ENCODE measurements around the gene ROBO2.
A peak's percentile ranks its signal among the peaks of the same experiment; 100 is the strongest.

ROBO2 gene

GRCh38 chr3:77190374-77190773 is 150.5 kb downstream of the ROBO2 start:
- DNase-seq (ENCODE audit: low read depth, low spot score) = peak; percentile 20

DNA sequence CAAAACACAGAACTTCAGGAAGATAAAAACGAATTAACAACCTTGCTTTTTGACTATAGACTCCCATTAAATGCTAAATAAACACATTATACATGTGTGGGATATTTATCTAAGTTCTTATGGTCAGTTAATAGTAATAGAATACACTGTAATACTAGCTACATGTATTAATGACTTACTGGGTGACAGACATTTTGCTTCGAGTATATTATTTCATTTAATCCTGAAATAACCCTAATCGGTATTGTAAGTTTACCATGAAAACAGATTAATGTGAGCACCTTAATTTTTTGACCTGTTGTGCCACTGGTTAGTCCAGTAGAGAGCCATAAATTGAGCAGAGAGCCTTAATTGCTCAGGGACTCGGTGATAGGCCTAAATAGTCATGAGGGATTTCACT is 151.1 kb downstream of the ROBO2 start:
- DNase-seq (ENCODE audit: low read depth, low spot score) = no peak

GRCh38 chr3:77191640-77192039 is 151.7 kb downstream of the ROBO2 start:
- no peak for DNase-seq (ENCODE audit: low read depth, low spot score)

DNA sequence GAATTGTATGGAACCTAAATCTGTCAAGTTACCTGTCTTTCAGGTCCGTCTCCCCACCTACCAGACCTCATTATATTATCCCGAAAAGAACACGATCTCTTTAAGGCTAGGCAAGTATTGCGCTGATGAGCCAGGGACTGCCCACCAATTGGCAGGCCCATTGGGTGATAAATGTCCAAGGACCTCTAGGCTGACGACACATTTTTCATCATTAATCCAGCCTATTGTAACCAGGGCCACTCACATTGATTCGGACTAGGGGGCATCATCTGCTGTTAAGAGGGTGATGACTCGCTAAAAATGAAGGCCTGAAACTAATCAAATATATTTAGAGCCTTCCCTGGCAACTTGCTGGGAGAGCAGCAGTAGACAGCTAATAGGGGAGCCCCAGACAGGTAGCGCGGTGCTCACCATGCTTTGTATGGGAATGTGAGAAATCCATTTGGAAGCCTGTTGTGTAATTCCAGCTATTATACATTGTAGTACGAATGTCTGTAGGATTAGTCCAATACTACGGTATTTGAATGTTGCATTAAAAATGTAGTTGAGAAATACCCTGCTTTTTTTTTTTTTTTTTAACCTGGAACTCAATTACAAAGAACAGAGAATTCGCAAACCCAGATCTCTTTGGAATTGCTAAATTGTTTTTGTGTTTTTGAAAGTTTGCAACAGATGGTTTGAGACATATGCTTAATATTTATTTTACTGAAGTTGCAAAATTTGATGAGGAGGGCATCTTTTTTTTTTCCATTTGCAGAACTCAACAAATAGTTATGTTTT is 156.1 kb downstream of the ROBO2 start:
- DNase-seq (ENCODE audit: low read depth, low spot score) = no peak

DNA sequence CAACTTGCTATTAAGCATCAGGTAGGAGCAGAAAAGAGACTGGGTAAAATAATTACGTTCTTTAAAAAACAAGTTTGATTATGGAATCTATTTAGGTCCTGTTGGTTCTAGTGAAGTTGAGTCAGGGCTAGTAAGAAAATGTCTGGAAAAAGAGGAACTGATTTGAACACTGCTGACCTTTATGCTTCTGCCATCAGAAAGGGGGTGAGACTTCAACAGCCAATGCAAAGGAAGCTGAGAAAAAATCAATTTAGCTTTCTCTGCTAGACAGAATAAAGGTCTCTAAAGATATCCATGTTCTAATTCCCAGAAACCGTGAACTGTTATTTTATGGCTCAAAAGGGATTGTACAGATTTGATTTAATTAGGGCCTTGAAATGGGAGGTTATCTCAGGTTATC is 157.5 kb downstream of the ROBO2 start:
- no peak for DNase-seq (ENCODE audit: low read depth, low spot score)

- no peak for DNase-seq (ENCODE audit: low read depth, low spot score)
These were observed 164.0 kb downstream of the ROBO2 start for GRCh38 chr3:77203851-77204250.

GRCh38 chr3:77204788-77205187 is 164.9 kb downstream of the ROBO2 start:
- no peak for DNase-seq (ENCODE audit: low read depth, low spot score)

- DNase-seq (ENCODE audit: low read depth, low spot score) = no peak
These were observed 167.9 kb downstream of the ROBO2 start for GRCh38 chr3:77207753-77208152.

GRCh38 chr3:77222701-77223100 is 182.8 kb downstream of the ROBO2 start:
- no peak for DNase-seq (ENCODE audit: low read depth, low spot score)

DNA sequence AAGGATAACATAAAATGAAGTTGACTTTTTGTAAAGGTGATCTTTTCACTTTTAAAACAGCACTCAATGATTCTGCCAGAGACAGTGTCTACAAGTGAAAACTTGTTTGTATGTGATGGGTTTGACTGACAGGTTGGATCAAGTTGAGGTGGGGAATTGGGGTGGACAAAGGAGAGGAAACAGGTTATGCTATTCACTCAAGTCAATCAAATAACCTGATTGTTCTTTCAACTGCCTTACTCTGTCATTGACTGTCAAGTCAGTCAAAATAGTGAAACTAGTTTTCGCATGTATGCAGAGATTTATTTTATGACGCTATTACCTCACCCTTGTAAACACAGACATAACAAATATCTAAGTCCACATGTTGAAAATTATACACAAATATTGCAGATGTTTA is 187.7 kb downstream of the ROBO2 start:
- no peak for DNase-seq (ENCODE audit: low read depth, low spot score)

DNA sequence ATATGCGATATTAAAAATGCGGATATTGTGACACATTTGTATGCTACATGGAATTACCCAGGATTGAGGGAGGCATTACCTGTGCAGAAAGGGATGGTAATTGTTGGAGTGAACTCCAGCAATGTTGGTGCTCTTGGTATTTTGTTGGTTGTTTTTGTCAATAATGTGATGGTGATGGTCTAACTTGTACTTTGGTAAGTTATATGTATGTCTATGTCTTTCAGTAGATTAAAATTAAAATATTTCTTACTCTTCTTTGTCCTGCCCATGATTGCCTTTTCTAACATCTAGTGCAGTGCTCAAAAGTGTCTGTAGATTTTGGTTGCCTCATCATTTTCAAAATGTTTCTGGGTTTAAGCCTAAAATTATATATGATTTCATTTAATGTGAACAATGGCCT is 192.7 kb downstream of the ROBO2 start:
- DNase-seq (ENCODE audit: low read depth, low spot score) = no peak

GRCh38 chr3:77234004-77234403 is 194.1 kb downstream of the ROBO2 start:
- no peak for DNase-seq (ENCODE audit: low read depth, low spot score)

GRCh38 chr3:77236118-77236517 is 196.2 kb downstream of the ROBO2 start:
- peak; percentile 33 for DNase-seq (ENCODE audit: low read depth, low spot score)

DNA sequence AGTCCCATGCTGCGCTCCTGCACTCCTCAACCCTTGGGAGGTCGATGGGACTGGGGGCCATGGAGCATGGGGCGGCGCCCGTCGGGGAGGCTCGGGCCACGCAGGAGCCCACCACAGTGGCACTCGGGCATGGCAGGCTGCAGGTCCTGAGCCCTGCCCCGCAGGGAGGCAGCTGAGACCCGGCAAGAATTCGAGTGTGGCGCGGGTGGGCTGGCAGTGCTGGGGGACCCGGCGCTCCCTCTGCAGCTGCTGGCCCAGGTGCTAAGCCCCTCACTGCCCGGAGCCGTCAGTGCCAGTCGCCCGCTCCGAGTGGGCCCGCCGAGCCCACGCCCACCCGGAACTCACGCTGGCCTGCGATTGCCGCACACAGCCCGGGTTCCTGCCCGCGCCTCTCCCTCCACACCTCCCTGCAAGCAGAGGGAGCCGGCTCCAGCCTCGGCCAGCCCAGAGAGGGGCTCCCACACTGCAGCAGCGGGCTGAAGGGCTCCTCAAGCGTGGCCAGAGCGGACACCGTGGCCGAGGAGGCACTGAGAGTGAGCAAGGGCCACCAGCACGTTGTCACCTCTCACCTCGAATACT is 200.3 kb downstream of the ROBO2 start:
- DNase-seq (ENCODE audit: low read depth, low spot score) = no peak

GRCh38 chr3:77242371-77242770 is 202.5 kb downstream of the ROBO2 start:
- no peak for DNase-seq (ENCODE audit: low read depth, low spot score)

GRCh38 chr3:77244981-77245380 is 205.1 kb downstream of the ROBO2 start:
- no peak for DNase-seq (ENCODE audit: low read depth, low spot score)

GRCh38 chr3:77247061-77247460 is 207.2 kb downstream of the ROBO2 start:
- no peak for DNase-seq (ENCODE audit: low read depth, low spot score)

GRCh38 chr3:77247817-77248216 is 207.9 kb downstream of the ROBO2 start:
- DNase-seq (ENCODE audit: low read depth, low spot score) = no peak

DNA sequence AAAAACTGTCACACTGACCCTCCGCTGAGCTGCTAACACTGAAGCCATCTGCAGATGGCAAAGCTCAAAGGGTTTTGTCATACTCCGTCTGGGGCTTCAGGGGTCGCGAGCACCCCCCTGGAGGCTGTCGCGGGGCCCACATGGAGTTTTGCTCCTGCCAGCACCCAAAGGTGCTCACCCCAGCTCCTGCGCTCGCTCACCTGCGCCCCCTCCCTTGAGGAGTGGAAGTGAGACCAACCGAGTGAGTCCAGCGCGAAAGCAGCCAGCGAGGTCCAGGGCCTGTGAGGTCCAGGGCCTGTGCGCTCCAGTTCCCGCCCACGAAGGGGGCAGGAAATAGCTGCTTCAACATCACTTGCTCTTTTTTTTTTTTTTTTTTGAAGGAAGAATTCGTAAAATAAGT is 208.5 kb downstream of the ROBO2 start:
- no peak for DNase-seq (ENCODE audit: low read depth, low spot score)

- DNase-seq (ENCODE audit: low read depth, low spot score) = no peak
These were observed 211.2 kb downstream of the ROBO2 start for GRCh38 chr3:77251136-77251535.

DNA sequence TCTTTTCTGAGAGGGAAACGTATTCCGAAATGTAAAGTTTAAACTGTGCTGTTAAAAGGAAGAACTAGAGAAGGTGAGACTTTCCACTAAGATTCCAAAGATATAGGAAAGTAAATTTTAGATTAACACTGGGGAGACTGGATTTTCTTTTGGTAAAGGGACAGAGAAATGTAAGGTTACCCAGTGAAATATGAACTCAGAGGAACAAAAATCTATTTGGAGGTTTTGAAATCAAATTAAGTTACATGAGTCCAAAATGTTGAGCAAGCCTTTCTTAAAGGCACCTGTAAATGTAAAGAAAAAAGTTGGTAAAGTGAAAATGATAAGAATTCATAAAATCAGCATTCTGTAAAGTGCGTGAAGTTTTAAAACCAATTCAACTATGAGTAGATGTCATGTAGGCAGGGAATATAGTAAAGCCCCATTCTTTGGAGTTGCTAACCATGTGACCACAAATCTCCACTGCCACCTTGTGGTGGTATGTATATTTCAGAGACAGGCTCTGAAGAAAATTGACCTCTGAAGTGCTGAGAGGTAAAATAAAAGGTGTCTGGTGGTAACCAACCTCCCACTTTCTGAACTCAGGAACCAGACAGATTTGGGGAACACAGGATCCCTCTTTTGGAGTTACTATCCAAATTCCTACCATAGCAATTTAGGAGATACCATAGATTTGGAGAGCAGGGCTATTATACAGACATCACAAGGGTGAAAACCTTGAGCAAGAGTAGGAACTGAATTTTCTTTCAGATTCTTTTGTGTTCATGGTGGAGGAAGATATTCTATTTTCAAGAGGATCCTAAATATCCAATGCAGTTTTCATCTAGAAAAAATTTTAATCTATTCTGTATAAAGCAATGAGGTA is 215.3 kb downstream of the ROBO2 start:
- peak; percentile 78 for DNase-seq (ENCODE audit: low read depth, low spot score)

All from astrocyte of the hippocampus (primary cell).